HEK293T (cell line): Measurements from ENCODE around the gene PYDC2.

ENCODE experiments used
- ARNT ChIP-seq: fragments of 450-650 bp; IDR thresholded peaks from 2 replicates; pipeline ENCODE4 v1.6.1; 2017; ENCODE audit warnings: mild to moderate bottlenecking
- BHLHE40 ChIP-seq: fragments of 450-650 bp; IDR thresholded peaks from 2 replicates; pipeline ENCODE4 v1.6.1; 2016; ENCODE audit warnings: mild to moderate bottlenecking, moderate library complexity, borderline replicate concordance
- ELF4 ChIP-seq: fragments of 450-650 bp; IDR thresholded peaks from 2 replicates; pipeline ENCODE4 v1.6.1; 2017; ENCODE audit warnings: antibody characterized with exemption
- FOXA1 ChIP-seq: fragments of 450-650 bp; IDR thresholded peaks from 2 replicates; pipeline ENCODE4 v1.6.1; 2016; ENCODE audit warnings: mild to moderate bottlenecking
- FOXK2 ChIP-seq: fragments of 450-650 bp; IDR thresholded peaks from 2 replicates; pipeline ENCODE4 v1.6.1; 2016; ENCODE audit warnings: mild to moderate bottlenecking
- HDGF ChIP-seq: fragments of 450-650 bp; IDR thresholded peaks from 2 replicates; pipeline ENCODE4 v1.6.1; 2017; ENCODE audit warnings: antibody characterized with exemption, borderline replicate concordance
- L3MBTL2 ChIP-seq: fragments of 450-650 bp; conservative IDR thresholded peaks from 2 replicates; pipeline ENCODE4 v1.6.1; 2016; ENCODE audit warnings: mild to moderate bottlenecking
- LEF1 ChIP-seq: fragments of 450-650 bp; IDR thresholded peaks from 2 replicates; pipeline ENCODE4 v1.6.1; 2017; ENCODE audit warnings: mild to moderate bottlenecking, borderline replicate concordance
- PKNOX1 ChIP-seq: fragments of 450-650 bp; IDR thresholded peaks from 2 replicates; pipeline ENCODE4 v1.6.1; 2016
- TARDBP ChIP-seq: fragments of 450-650 bp; IDR thresholded peaks from 2 replicates; pipeline ENCODE4 v1.6.1; 2016
- ZNF384 ChIP-seq: fragments of 450-650 bp; IDR thresholded peaks from 2 replicates; pipeline ENCODE4 v1.6.1; 2016

- no peak for TF ChIP-seq ELF4
- TF ChIP-seq ZNF384 = no peak
- TF ChIP-seq FOXA1 = no peak
- no peak for TF ChIP-seq ARNT
- no peak for TF ChIP-seq TARDBP
- no peak for TF ChIP-seq LEF1
- TF ChIP-seq PKNOX1 = no peak
- no peak for TF ChIP-seq BHLHE40
- TF ChIP-seq HDGF = no peak
- TF ChIP-seq L3MBTL2 = no peak; the same call in 1 of the 2 replicates
- TF ChIP-seq FOXK2 = no peak
Measured at GRCh38 chr3:191499307-191500080, 38.5 kb downstream of the PYDC2 start.
